H1 (cell line): ENCODE measurements around the gene ZMYND10. TPM values are rescaled to one million over a fixed set of nuclear protein-coding genes. Genes with fewer than 3 reads are reported as not detected.
A peak's percentile ranks its signal among the peaks of the same experiment; 100 is the strongest.

Experiments
- CTCF ChIA-PET: fragments of 300-600 bp; sonication (Branson Sonifier 250); formaldehyde crosslinking; loops from one replicate; lab custom pipeline; 2021; ENCODE audit not compliant: partially characterized antibody; lab: Charles Lee
- POLR2A ChIA-PET: fragments of 300-600 bp; sonication (Branson Sonifier 250); formaldehyde crosslinking; loops from one replicate; lab custom pipeline; 2021; ENCODE audit warnings: inconsistent platforms; ENCODE audit not compliant: partially characterized antibody; lab: Charles Lee
- DNase-seq, 2 experiments: peaks; one replicate each; pipeline versions ENCODE4 v3.0.0 to v3.0.0-alpha.2; 2010 to 2022; ENCODE audit warnings: low spot score in 2 of 2, low read depth in 1 of 2, mixed read lengths in 1 of 2
- FAIRE-seq: peaks from 2 replicates; lab custom pipeline; 2011; peaks lifted over from hg19 to GRCh38; lab: Jason Lieb, UNC
- H2AFZ ChIP-seq: 2 replicates; pipeline ENCODE4 v1.8.1; 2012; ENCODE audit warnings: low read length, inconsistent platforms
- H2AK5ac ChIP-seq: 2 replicates; pipeline ENCODE4 v1.6.1; 2013; ENCODE audit warnings: low read depth, low read length
- H2BK120ac ChIP-seq: replicated peaks from 2 replicates; pipeline ENCODE3; 2013; ENCODE audit warnings: low read depth, low read length, inconsistent platforms
- H2BK12ac ChIP-seq: 2 replicates; pipeline ENCODE4 v1.6.1; 2013; ENCODE audit warnings: low read depth, low read length
- H2BK15ac ChIP-seq: 2 replicates; pipeline ENCODE4 v1.6.1; 2013; ENCODE audit warnings: low read length
- H2BK20ac ChIP-seq: 2 replicates; pipeline ENCODE4 v1.6.1; 2013; ENCODE audit warnings: low read length
- H2BK5ac ChIP-seq: 2 replicates; pipeline ENCODE4 v1.6.1; 2013; ENCODE audit warnings: low read depth, low read length
- H3K14ac ChIP-seq: 2 replicates; pipeline ENCODE4 v1.6.1; 2013; ENCODE audit warnings: inconsistent platforms; ENCODE audit not compliant: insufficient read length
- H3K18ac ChIP-seq: 2 replicates; pipeline ENCODE4 v1.6.1; 2013; ENCODE audit warnings: low read length; ENCODE audit errors: extremely low read depth
- H3K23ac ChIP-seq: 2 replicates; pipeline ENCODE4 v1.6.1; 2013; ENCODE audit warnings: inconsistent platforms; ENCODE audit not compliant: insufficient read length
- H3K23me2 ChIP-seq: 2 replicates; pipeline ENCODE4 v1.6.1; 2013; ENCODE audit warnings: low read depth, low read length
- H3K27ac ChIP-seq: 2 replicates; pipeline ENCODE4 v1.6.1; 2011; ENCODE audit warnings: low read depth, low read length, inconsistent platforms
- H3K27me3 ChIP-seq, 4 experiments: replicated peaks in 1 of 4; 1 replicate in 1 of 4; 2 replicates in 3 of 4; pipeline versions ENCODE4 v1.6.1 to v1.8.1; 2011 to 2013; ENCODE audit warnings: low read length in 3 of 4, mild to moderate bottlenecking in 3 of 4, inconsistent platforms in 2 of 4, mixed read lengths in 2 of 4, moderate library complexity in 1 of 4; ENCODE audit not compliant: control insufficient read depth in 3 of 4, insufficient read depth in 3 of 4; ENCODE audit errors: extremely low read depth in 1 of 4
- H3K36me3 ChIP-seq, 4 experiments: 2 replicates each; pipeline versions ENCODE4 v1.6.1 to v1.8.1; 2011 to 2013; ENCODE audit warnings: mild to moderate bottlenecking in 4 of 4, low read length in 3 of 4, moderate library complexity in 2 of 4, control low read depth in 1 of 4, inconsistent platforms in 1 of 4; ENCODE audit not compliant: insufficient read depth in 4 of 4, control insufficient read depth in 2 of 4
- H3K4ac ChIP-seq: replicated peaks from 2 replicates; pipeline ENCODE3; 2013; ENCODE audit warnings: low read length, low read depth, mixed read lengths, inconsistent platforms; ENCODE audit not compliant: insufficient read length
- H3K4me1 ChIP-seq, 4 experiments: replicated peaks in 1 of 4; 1 replicate in 1 of 4; 2 replicates in 3 of 4; pipeline versions ENCODE4 v1.6.1 to v1.8.1; 2011 to 2013; ENCODE audit warnings: low read length in 3 of 4, inconsistent platforms in 2 of 4, mixed read lengths in 1 of 4; ENCODE audit not compliant: insufficient read depth in 4 of 4, control insufficient read depth in 3 of 4
- H3K4me2 ChIP-seq, 2 experiments: 2 replicates each; pipeline versions ENCODE4 v1.6.1 to v1.8.1; 2011 to 2013; ENCODE audit warnings: low read depth in 2 of 2, low read length in 2 of 2, control low read depth in 1 of 2, inconsistent platforms in 1 of 2, mild to moderate bottlenecking in 1 of 2; ENCODE audit not compliant: insufficient read depth in 1 of 2
- H3K4me3 ChIP-seq, 4 experiments: fragments of 200-600, 300-600 bp in 1 of 4; sonication (generic), shearing (Covaris generic), sonication (Bioruptor Twin) in 1 of 4; 2 replicates each; pipeline versions ENCODE4 v1.5.1 to v1.8.1; 2011 to 2016; ENCODE audit warnings: low read length in 4 of 4, low read depth in 3 of 4, control low read depth in 2 of 4, inconsistent platforms in 2 of 4, mild to moderate bottlenecking in 2 of 4, mixed read lengths in 1 of 4, moderate library complexity in 1 of 4; ENCODE audit not compliant: insufficient read depth in 2 of 4; ENCODE audit errors: extremely low read depth in 1 of 4
- H3K56ac ChIP-seq: replicated peaks from 2 replicates; pipeline ENCODE3; 2013; ENCODE audit warnings: low read depth, mild to moderate bottlenecking, mixed read lengths, low read length, inconsistent platforms; ENCODE audit not compliant: insufficient read length
- H3K79me1 ChIP-seq: 2 replicates; pipeline ENCODE4 v1.6.1; 2013; ENCODE audit warnings: low read depth, low read length, control low read depth
- H3K79me2 ChIP-seq, 2 experiments: 2 replicates each; pipeline versions ENCODE4 v1.6.1 to v1.8.1; 2012 to 2013; ENCODE audit warnings: low read length in 2 of 2, mild to moderate bottlenecking in 2 of 2, inconsistent platforms in 1 of 2; ENCODE audit not compliant: insufficient read depth in 2 of 2, control insufficient read depth in 1 of 2
- H3K9ac ChIP-seq, 4 experiments: replicated peaks in 1 of 4; 1 replicate in 1 of 4; 2 replicates in 3 of 4; pipeline versions ENCODE4 v1.6.1 to v1.8.1; 2011 to 2013; ENCODE audit warnings: low read depth in 3 of 4, low read length in 3 of 4, control low read depth in 2 of 4, mild to moderate bottlenecking in 2 of 4, moderate library complexity in 2 of 4, inconsistent platforms in 1 of 4; ENCODE audit errors: extremely low read depth in 1 of 4
- H3K9me3 ChIP-seq, 2 experiments: 2 replicates each; pipeline versions ENCODE4 v1.6.1 to v1.8.1; 2012 to 2013; ENCODE audit warnings: mild to moderate bottlenecking in 2 of 2, moderate library complexity in 2 of 2, control low read depth in 1 of 2, inconsistent platforms in 1 of 2, low read depth in 1 of 2, low read length in 1 of 2, mixed read lengths in 1 of 2; ENCODE audit not compliant: insufficient read depth in 2 of 2
- H4K20me1 ChIP-seq, 2 experiments: replicated peaks in 1 of 2; 2 replicates each; pipeline versions ENCODE3 to v1.8.1; 2011 to 2013; ENCODE audit warnings: inconsistent platforms in 2 of 2, low read length in 2 of 2, mild to moderate bottlenecking in 1 of 2; ENCODE audit not compliant: insufficient read depth in 2 of 2, control insufficient read depth in 1 of 2
- H4K5ac ChIP-seq: 2 replicates; pipeline ENCODE4 v1.6.1; 2013; ENCODE audit warnings: low read length, low read depth, mixed read lengths, inconsistent platforms; ENCODE audit not compliant: insufficient read length
- H4K8ac ChIP-seq: 2 replicates; pipeline ENCODE4 v1.8.0; 2013; ENCODE audit warnings: mild to moderate bottlenecking, moderate library complexity, low read length, inconsistent platforms; ENCODE audit not compliant: insufficient read depth; ENCODE audit errors: extremely low read depth
- H4K91ac ChIP-seq: replicated peaks from 2 replicates; pipeline ENCODE3; 2013; ENCODE audit warnings: low read length, mixed read lengths, inconsistent platforms; ENCODE audit not compliant: insufficient read length
- CHD2 ChIP-seq: IDR thresholded peaks from 2 replicates; pipeline ENCODE4 v1.6.1; 2012; ENCODE audit warnings: low read length, improper control_type of control experiment
- GABPA ChIP-seq: IDR thresholded peaks from 2 replicates; pipeline ENCODE4 v1.6.1; 2011; ENCODE audit warnings: mild to moderate bottlenecking, low read length, moderate library complexity, borderline replicate concordance; ENCODE audit not compliant: insufficient read depth
- JUN ChIP-seq: IDR thresholded peaks from 2 replicates; pipeline ENCODE4 v1.6.1; 2011; ENCODE audit warnings: low read depth, mild to moderate bottlenecking, improper control_type of control experiment, low read length
- MAFK ChIP-seq: IDR thresholded peaks from 2 replicates; pipeline ENCODE4 v1.6.1; 2012; ENCODE audit warnings: low read depth, mild to moderate bottlenecking, improper control_type of control experiment, low read length
- PHF8 ChIP-seq: fragments of 200-600 bp; sonication (generic); conservative IDR thresholded peaks from 2 replicates; pipeline ENCODE4 v1.7.1; 2012; ENCODE audit warnings: low read depth, mild to moderate bottlenecking, inconsistent platforms, low read length, moderate library complexity
- POU5F1 ChIP-seq: IDR thresholded peaks from 2 replicates; pipeline ENCODE4 v1.6.1; 2011; ENCODE audit warnings: low read depth, mild to moderate bottlenecking, low read length, moderate library complexity
- SP2 ChIP-seq: IDR thresholded peaks from 2 replicates; pipeline ENCODE4 v1.6.1; 2012; ENCODE audit warnings: mild to moderate bottlenecking, low read length, inconsistent platforms
- WGBS, 2 experiments: shearing (Covaris generic) in 1 of 2; methylation state at CpG; one replicate each; pipeline versions ENCODE4 v1.1.6 to v1.1.7; 2013 to 2015; ENCODE audit warnings: low lambda C conversion rate in 2 of 2, mixed read lengths in 2 of 2, inconsistent platforms in 1 of 2, low coverage in 1 of 2, missing lambda C conversion rate in 1 of 2; ENCODE audit not compliant: insufficient replicate concordance in 2 of 2, insufficient coverage in 1 of 2, insufficient read length in 1 of 2; ENCODE audit errors: extremely low coverage in 1 of 2, missing lambda C conversion rate in 1 of 2; 5-methylcytosine and 5-hydroxymethylcytosine counted together
- polyA plus RNA-seq, 7 experiments: library from polyadenylated mRNA; depleted of rRNA in 3 of 7; stranded (reverse) in 5 of 7; unstranded in 2 of 7; fragments of >200 nt in 5 of 7; fragments of 200-250 nt in 2 of 7; gene quantifications; 1 replicate in 5 of 7; 2 replicates in 1 of 7; 4 replicates in 1 of 7; pipeline versions ENCODE4 v1.2.1 to v1.2.3, GENCODE V29; 2011 to 2013; ENCODE audit warnings: missing spikeins in 2 of 7, mixed read lengths in 2 of 7
- total RNA-seq: library from RNA; stranded (reverse); fragmentation: NEBNext Ultra II Directional; extraction: Animal tissue kit (Norgen Biotek cat#: 25700); gene quantifications from 2 replicates; pipeline ENCODE4 v1.2.1, GENCODE V29; 2021
- TF ChIP-seq, protein P1 (sequence below): IDR thresholded peaks from 2 replicates; pipeline ENCODE4 v1.6.1; 2012; ENCODE audit warnings: inconsistent platforms
- TF ChIP-seq, protein P2 (sequence below), 3 experiments: IDR thresholded peaks; 1 replicate in 2 of 3; 2 replicates in 1 of 3; pipeline versions ENCODE4 v1.5.1 to v1.6.1; 2011; ENCODE audit warnings: low read length in 3 of 3, mild to moderate bottlenecking in 3 of 3, inconsistent platforms in 2 of 3, low read depth in 1 of 3, moderate library complexity in 1 of 3; ENCODE audit not compliant: insufficient read depth in 1 of 3; ENCODE audit errors: control extremely low read depth in 1 of 3

The ZMYND10 gene
- total and polyA plus RNA-seq, 2 of the 8 experiments (the other 6 are each of a cell fraction or from before 2014, with no cell fraction given) = 0.56 to 0.79 TPM

DNA sequence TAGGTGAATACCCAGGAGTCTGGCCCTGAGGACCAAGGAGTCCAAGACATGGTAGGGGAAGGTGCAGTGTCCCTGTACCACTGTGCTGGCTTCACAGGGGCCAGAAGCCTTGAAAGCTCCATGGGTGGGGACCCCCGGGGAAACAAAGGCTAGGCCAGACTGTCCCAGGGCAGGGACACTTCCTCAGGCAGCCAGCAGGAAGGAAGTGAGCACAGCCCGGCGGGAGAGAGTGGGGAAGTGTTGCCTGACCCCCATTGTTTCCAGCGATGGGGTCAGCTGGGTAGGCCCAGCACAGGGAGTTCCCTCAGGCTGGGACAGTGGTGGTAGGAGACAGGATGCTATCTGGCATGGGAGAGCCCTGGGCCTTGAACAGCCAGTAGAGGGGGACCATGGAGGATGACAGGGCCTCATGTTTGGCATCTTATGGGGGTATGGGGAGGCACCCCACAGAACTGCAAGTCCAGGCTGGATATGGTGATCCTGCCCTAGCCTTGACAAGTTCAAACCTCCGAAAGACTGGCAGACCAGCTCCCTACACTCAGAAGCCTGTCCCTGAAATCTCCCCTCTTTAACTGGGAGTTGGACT is 21.8 kb downstream of the ZMYND10 start:
- H3K36me3 ChIP-seq = peaks cover 12 to 21% (median 18%) of the 10 kb centered on the region in 4 experiments; a peak in 7 of 8 replicates
- H3K9me3 ChIP-seq = no peaks in the 10 kb centered on the region
- no peak overlapping the region for H2BK5ac ChIP-seq
- H3K4me2 ChIP-seq = no peak overlapping the region; a peak in 1 of 4 replicates
- H3K56ac ChIP-seq = no peak overlapping the region
- H2BK120ac ChIP-seq = no peak overlapping the region
- peaks cover 0 to 38% (median 22%) of the 10 kb centered on the region in 4 experiments; a peak in 6 of 7 replicates for H3K4me1 ChIP-seq
- CTCF ChIA-PET = interaction anchor here (0.7 to 7.5 kb wide), 24 partner anchors 9 to 183 kb away, joined by 3 to 75 read pairs (median 7); partner anchors contain the start of genes GNAT1, HYAL1, IFRD2 and LSMEM2
- no peak overlapping the region for H3K23ac ChIP-seq
- H4K20me1 ChIP-seq = peaks cover 7 to 16% of the 10 kb centered on the region in 2 experiments
- H3K79me2 ChIP-seq = peaks cover 0 to 32% of the 10 kb centered on the region in 2 experiments; a peak in 3 of 4 replicates
- no peak overlapping the region; the same call in 1 of the 2 replicates for H2BK20ac ChIP-seq
- H4K8ac ChIP-seq = no peak overlapping the region
- H3K4ac ChIP-seq = no peak overlapping the region
- H2AK5ac ChIP-seq = peak overlapping the region; percentile 69; the same call in 1 of the 2 replicates
- no peak overlapping the region for H3K27ac ChIP-seq
- H3K14ac ChIP-seq = no peak overlapping the region
- peak overlapping the region; percentile 44; the same call in 1 of the 2 replicates for H2BK12ac ChIP-seq
- no peak for DNase-seq
- H3K18ac ChIP-seq = no peak overlapping the region
- FAIRE-seq = no peak
- 97% methylated on average over 5 of the region's 5 CpGs; no CpG with 5 or more reads in 1 of the 2 experiments for WGBS, 2 experiments
- H2AFZ ChIP-seq = no peak overlapping the region
- no peak overlapping the region for H3K4me3 ChIP-seq
- peak overlapping the region; percentile 17 for H4K91ac ChIP-seq
- no peak overlapping the region for H2BK15ac ChIP-seq
- H4K5ac ChIP-seq = no peak overlapping the region
- H3K9ac ChIP-seq = no peak overlapping the region
- H3K23me2 ChIP-seq = peaks cover 28% of the 10 kb centered on the region
- no peaks in the 10 kb centered on the region for H3K27me3 ChIP-seq
- H3K79me1 ChIP-seq = peaks cover 16% of the 10 kb centered on the region
- POLR2A ChIA-PET = interaction anchor here (1.1 to 12.6 kb wide), 8 partner anchors 10 to 48 kb away, joined by 3 to 149 read pairs (median 7); partner anchors contain the start of genes HYAL1, HYAL3, IFRD2 and NAA80
- TF ChIP-seq, protein P1, sequence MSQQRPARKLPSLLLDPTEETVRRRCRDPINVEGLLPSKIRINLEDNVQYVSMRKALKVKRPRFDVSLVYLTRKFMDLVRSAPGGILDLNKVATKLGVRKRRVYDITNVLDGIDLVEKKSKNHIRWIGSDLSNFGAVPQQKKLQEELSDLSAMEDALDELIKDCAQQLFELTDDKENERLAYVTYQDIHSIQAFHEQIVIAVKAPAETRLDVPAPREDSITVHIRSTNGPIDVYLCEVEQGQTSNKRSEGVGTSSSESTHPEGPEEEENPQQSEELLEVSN = no peak
- TF ChIP-seq CHD2 (no peak), JUN (no peak), PHF8 (no peak), GABPA (no peak), POU5F1 (no peak), MAFK (no peak), SP2 (no peak)
- TF ChIP-seq, protein P2, sequence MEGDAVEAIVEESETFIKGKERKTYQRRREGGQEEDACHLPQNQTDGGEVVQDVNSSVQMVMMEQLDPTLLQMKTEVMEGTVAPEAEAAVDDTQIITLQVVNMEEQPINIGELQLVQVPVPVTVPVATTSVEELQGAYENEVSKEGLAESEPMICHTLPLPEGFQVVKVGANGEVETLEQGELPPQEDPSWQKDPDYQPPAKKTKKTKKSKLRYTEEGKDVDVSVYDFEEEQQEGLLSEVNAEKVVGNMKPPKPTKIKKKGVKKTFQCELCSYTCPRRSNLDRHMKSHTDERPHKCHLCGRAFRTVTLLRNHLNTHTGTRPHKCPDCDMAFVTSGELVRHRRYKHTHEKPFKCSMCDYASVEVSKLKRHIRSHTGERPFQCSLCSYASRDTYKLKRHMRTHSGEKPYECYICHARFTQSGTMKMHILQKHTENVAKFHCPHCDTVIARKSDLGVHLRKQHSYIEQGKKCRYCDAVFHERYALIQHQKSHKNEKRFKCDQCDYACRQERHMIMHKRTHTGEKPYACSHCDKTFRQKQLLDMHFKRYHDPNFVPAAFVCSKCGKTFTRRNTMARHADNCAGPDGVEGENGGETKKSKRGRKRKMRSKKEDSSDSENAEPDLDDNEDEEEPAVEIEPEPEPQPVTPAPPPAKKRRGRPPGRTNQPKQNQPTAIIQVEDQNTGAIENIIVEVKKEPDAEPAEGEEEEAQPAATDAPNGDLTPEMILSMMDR (IDR thresholded peaks at IDR 0.05; ENCODE audit: control extremely low read depth in 1 of 3, insufficient read depth in 1 of 3, low read depth in 1 of 3, low read length in 3 of 3) = no peak
